ENCODE measurements around the gene CEP20. TPM values are rescaled to one million over a fixed set of nuclear protein-coding genes. Genes with fewer than 3 reads are reported as not detected.
"Not testable (repeated sequence)": the region's sequence is repeated elsewhere in the genome, so short reads cannot be mapped to it uniquely, and the experiment has no call there.

The CEP20 gene
- 10 to 100 TPM; 46.2 to 64.4 (median 53.6) TPM for total RNA-seq

DNA sequence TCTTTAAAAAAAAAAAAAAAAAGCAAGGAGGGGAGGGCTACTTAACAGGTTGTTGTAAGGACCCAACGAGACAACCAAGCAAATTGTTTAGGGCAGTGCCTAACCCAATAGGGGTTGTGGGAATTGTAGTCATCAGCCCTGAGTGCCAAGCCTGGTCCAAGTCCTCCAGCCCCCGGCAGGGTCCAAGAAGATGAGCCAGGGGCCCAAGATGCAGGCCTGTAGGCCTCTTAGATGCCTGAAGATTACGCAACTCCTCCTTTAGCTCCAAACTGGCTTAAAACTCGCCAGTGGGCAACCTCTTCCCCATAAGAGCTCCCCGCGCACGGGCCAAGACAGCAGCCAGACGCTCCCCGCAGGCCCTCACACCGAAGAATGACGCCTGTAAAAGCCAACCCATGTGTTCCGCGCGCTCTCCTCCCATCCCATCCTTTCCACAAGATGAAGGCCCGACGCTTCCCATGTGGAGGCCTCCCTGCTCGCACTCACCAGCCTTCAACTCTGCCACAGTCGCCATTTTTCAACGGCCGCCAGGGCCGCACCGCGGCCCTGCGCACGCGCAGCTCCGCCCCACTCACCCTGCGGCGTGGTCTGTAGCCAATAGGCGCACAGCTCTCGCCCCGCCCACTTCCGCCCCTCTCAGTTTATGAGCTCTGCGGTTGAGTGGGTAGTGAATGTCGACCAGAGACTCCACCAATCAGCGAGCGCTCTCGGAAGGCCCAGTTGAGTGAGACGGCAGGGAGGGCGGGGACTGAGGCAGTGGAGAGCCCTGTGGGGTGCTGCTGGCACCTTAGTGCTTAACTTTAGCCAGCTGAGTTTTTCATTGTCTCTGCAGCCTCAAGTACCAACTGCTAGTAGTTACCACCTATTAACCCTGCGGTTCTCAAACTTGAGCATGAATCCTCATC, at the start of gene CEP20:
Gene CEP20, minus strand, starts transcription at position 532 of the 905 bp plus-strand sequence. Its CDS starts 18 bp downstream, at position 514.
- peak; percentile 100 for DNase-seq
- Histone ChIP-seq H3K4me3 (replicated peaks in 1 of 3) (peak within 1 kb of the TSS; percentile 50 to 99 (median 89)), H3K4me1 (peaks cover 14 to 23% of the 10 kb centered on the region in 2 donors), H3K27me3 (no peaks in the 10 kb centered on the region), H3K36me3 (no peaks in the 10 kb centered on the region), H3K27ac (peak within 1 kb of the TSS; percentile 81 to 84 (median 81)), H3K9me3 (no peaks in the 10 kb centered on the region)
- intact Hi-C loops (cut with DNase I), result no loop called here
- 1% methylated on average over 40 of the region's 41 CpGs for WGBS, 2 donors
- TF ChIP-seq CTCF (IDR thresholded peaks at IDR 0.05), result peak in 4 of 6 experiments; percentile 10 to 48 (median 40)
- peak in 1 of 2 donors; percentile 85 for TF ChIP-seq POLR2A (IDR thresholded peaks at IDR 0.05)

GRCh38 chr16:15936809-15937208, 48.4 kb upstream of the CEP20 start:
- H3K27me3 ChIP-seq; intact Hi-C loops (cut with DNase I); H3K9me3 ChIP-seq; DNase-seq; H3K36me3 ChIP-seq; H3K27ac ChIP-seq; H3K4me3 ChIP-seq (replicated peaks in 1 of 3); H3K4me1 ChIP-seq: not testable (repeated sequence)
- 88 to 95% methylated on average over 6 of the region's 6 CpGs for WGBS, 2 donors

DNA sequence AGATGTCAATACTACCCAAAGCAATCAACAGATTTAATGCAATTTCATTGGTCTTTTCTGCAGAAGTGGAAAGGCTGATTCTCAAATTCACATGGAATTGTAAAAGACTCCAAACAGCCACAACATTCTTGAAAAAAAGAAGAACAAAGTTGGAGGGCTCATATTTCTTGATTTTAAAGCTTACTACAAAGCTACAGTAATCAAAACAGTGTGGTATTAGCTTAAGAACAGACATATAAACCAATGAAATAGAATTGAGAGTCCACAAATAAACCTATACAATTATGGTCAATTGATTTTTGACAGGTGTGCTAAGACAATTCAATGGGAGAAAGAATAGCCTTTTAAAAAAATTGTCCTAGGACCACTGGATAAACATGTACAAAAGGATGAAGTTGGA, 46.6 kb upstream of the CEP20 start:
- TF ChIP-seq POLR2A (IDR thresholded peaks at IDR 0.05), result no peak
- no peak for TF ChIP-seq CTCF (IDR thresholded peaks at IDR 0.05)
- intact Hi-C loops (cut with DNase I), result no loop called here
- H3K4me3 ChIP-seq (replicated peaks in 1 of 3), result no peak overlapping the region
- H3K27me3 ChIP-seq, result no peaks in the 10 kb centered on the region
- no peaks in the 10 kb centered on the region for H3K36me3 ChIP-seq
- H3K4me1 ChIP-seq, result no peaks in the 10 kb centered on the region
- DNase-seq, result no peak
- H3K9me3 ChIP-seq, result no peaks in the 10 kb centered on the region
- no peak overlapping the region for H3K27ac ChIP-seq

GRCh38 chr16:15933781-15934180, 45.4 kb upstream of the CEP20 start:
- WGBS, 2 donors, result 83 to 88% methylated on average over 4 of the region's 4 CpGs
- intact Hi-C loops (cut with DNase I), result no loop called here

DNA sequence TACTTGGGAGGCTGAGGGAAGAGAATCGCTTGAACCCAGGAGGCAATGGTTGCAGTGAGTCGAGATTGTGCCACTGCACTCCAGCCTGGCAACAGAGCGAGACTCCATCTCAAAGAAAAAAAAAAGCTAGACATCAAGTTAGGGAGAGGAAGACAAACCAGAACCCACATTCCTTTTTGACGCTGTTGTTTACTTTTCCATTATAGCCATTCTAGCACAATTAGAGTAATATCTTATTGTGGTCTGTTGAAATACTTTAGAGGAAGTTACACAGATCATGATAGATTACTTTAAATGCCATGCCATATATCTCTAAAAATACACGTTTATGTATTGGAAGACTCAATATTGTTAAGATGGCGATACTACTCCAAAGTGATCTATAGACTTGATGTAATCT, 44.5 kb upstream of the CEP20 start:
- H3K4me3 ChIP-seq (replicated peaks in 1 of 3), result no peak overlapping the region
- no peak for DNase-seq
- no peaks in the 10 kb centered on the region for H3K27me3 ChIP-seq
- 86 to 88% methylated on average over 6 of the region's 6 CpGs for WGBS, 2 donors
- peaks cover 5 to 8% of the 10 kb centered on the region in 2 donors for H3K4me1 ChIP-seq
- no peaks in the 10 kb centered on the region for H3K9me3 ChIP-seq
- no peaks in the 10 kb centered on the region for H3K36me3 ChIP-seq
- H3K27ac ChIP-seq, result no peak overlapping the region
- no peak for TF ChIP-seq POLR2A (IDR thresholded peaks at IDR 0.05)
- no peak for TF ChIP-seq CTCF (IDR thresholded peaks at IDR 0.05)
- intact Hi-C loops (cut with DNase I), result no loop called here

More at GRCh38 chr16:15933781-15934180, 45.4 kb upstream of the CEP20 start:
- no peak for DNase-seq
- no peaks in the 10 kb centered on the region for H3K27me3 ChIP-seq
- TF ChIP-seq CTCF (IDR thresholded peaks at IDR 0.05) (no peak), POLR2A (IDR thresholded peaks at IDR 0.05) (no peak)
- no peak overlapping the region for H3K4me3 ChIP-seq (replicated peaks in 1 of 3)
- peaks cover 1 to 3% of the 10 kb centered on the region in 2 donors for H3K4me1 ChIP-seq
- no peak overlapping the region for H3K27ac ChIP-seq
- no peaks in the 10 kb centered on the region for H3K9me3 ChIP-seq
- H3K36me3 ChIP-seq, result no peaks in the 10 kb centered on the region

Measured in thyroid gland (tissue), 4 donors.